ENCODE data around the gene ATP8A2.

The ATP8A2 gene

GRCh38 chr13:26010487-26011207 is 638.9 kb downstream of the ATP8A2 start:
- Histone ChIP-seq H2BK12ac (ENCODE audit: low read length in 2 of 2) (no peak overlapping the region), H3K23ac (ENCODE audit: low read length in 2 of 2) (no peak overlapping the region), H3K9ac (ENCODE audit: low read length) (no peak overlapping the region), H3K4ac (ENCODE audit: low read depth in 1 of 2, low read length in 2 of 2) (no peak overlapping the region), H2AFZ (ENCODE audit: low read depth, low read length) (no peak overlapping the region), H3K27me3 (ENCODE audit: control insufficient read depth in 1 of 2, insufficient read depth in 1 of 2, low read length in 2 of 2) (peaks cover 0 to 31% of the 10 kb centered on the region in 2 experiments), H3K18ac (ENCODE audit: low read depth in 1 of 2, low read length in 2 of 2) (no peak overlapping the region), H3K27ac (ENCODE audit: low read length, poor library complexity, severe bottlenecking) (no peak overlapping the region), H3K79me1 (replicated peaks; ENCODE audit: low read length, poor library complexity, severe bottlenecking) (no peaks in the 10 kb centered on the region), H3K36me3 (ENCODE audit: control insufficient read depth in 1 of 2, insufficient read depth in 2 of 2, low read depth in 1 of 2, low read length in 2 of 2) (peaks cover 0 to 2% of the 10 kb centered on the region in 2 experiments), H3K14ac (ENCODE audit: low read length in 2 of 2) (no peak overlapping the region), H4K8ac (ENCODE audit: low read length) (no peak overlapping the region), H4K91ac (ENCODE audit: low read length) (no peak overlapping the region), H3K9me3 (ENCODE audit: control insufficient read depth, low read length) (peaks cover 19% of the 10 kb centered on the region), H2BK5ac (ENCODE audit: low read depth, low read length, poor library complexity, severe bottlenecking) (no peak overlapping the region), H3K4me1 (ENCODE audit: control insufficient read depth, insufficient read depth, low read depth, low read length) (no peaks in the 10 kb centered on the region), H3K4me2 (ENCODE audit: low read length, poor library complexity, severe bottlenecking) (no peak overlapping the region), H2BK120ac (ENCODE audit: low read depth, low read length) (no peak overlapping the region), H2AK5ac (ENCODE audit: low read length, severe bottlenecking) (peak overlapping the region; percentile 68), H2BK15ac (ENCODE audit: low read depth, poor library complexity, severe bottlenecking) (no peak overlapping the region), H3K4me3 (ENCODE audit: insufficient read depth in 1 of 2, low read depth in 1 of 2, low read length in 2 of 2) (no peak overlapping the region)
- no peak for DNase-seq
- 80% methylated on average over 12 of the region's 13 CpGs for WGBS

GRCh38 chr13:26011208-26011573 is 639.4 kb downstream of the ATP8A2 start:
- H3K79me1 ChIP-seq (replicated peaks; ENCODE audit: low read length, poor library complexity, severe bottlenecking): no peaks in the 10 kb centered on the region
- no peak overlapping the region for H2BK120ac ChIP-seq (ENCODE audit: low read depth, low read length)
- no peak overlapping the region for H4K91ac ChIP-seq (ENCODE audit: low read length)
- H3K4me3 ChIP-seq (ENCODE audit: insufficient read depth in 1 of 2, low read depth in 1 of 2, low read length in 2 of 2): no peak overlapping the region
- H3K14ac ChIP-seq (ENCODE audit: low read length in 2 of 2): no peak overlapping the region
- no peak overlapping the region for H3K18ac ChIP-seq (ENCODE audit: low read depth in 1 of 2, low read length in 2 of 2)
- no peak overlapping the region for H2AK5ac ChIP-seq (ENCODE audit: low read length, severe bottlenecking)
- H2BK15ac ChIP-seq (ENCODE audit: low read depth, poor library complexity, severe bottlenecking): no peak overlapping the region
- H3K4me1 ChIP-seq (ENCODE audit: control insufficient read depth, insufficient read depth, low read depth, low read length): no peaks in the 10 kb centered on the region
- 90% methylated on average over 4 of the region's 4 CpGs for WGBS
- H3K4me2 ChIP-seq (ENCODE audit: low read length, poor library complexity, severe bottlenecking): no peak overlapping the region
- peaks cover 19% of the 10 kb centered on the region for H3K9me3 ChIP-seq (ENCODE audit: control insufficient read depth, low read length)
- no peak overlapping the region for H3K27ac ChIP-seq (ENCODE audit: low read length, poor library complexity, severe bottlenecking)
- H3K4ac ChIP-seq (ENCODE audit: low read depth in 1 of 2, low read length in 2 of 2): no peak overlapping the region
- no peak overlapping the region for H4K8ac ChIP-seq (ENCODE audit: low read length)
- H3K9ac ChIP-seq (ENCODE audit: low read length): no peak overlapping the region
- H2BK5ac ChIP-seq (ENCODE audit: low read depth, low read length, poor library complexity, severe bottlenecking): no peak overlapping the region
- no peak overlapping the region for H2AFZ ChIP-seq (ENCODE audit: low read depth, low read length)
- no peak overlapping the region for H3K23ac ChIP-seq (ENCODE audit: low read length in 2 of 2)
- H3K27me3 ChIP-seq (ENCODE audit: control insufficient read depth in 1 of 2, insufficient read depth in 1 of 2, low read length in 2 of 2): peaks cover 0 to 37% of the 10 kb centered on the region in 2 experiments
- peaks cover 0 to 2% of the 10 kb centered on the region in 2 experiments for H3K36me3 ChIP-seq (ENCODE audit: control insufficient read depth in 1 of 2, insufficient read depth in 2 of 2, low read depth in 1 of 2, low read length in 2 of 2)
- no peak for DNase-seq
- H2BK12ac ChIP-seq (ENCODE audit: low read length in 2 of 2): no peak overlapping the region

- peak overlapping the region; percentile 62 for H2AFZ ChIP-seq (ENCODE audit: low read depth, low read length)
- H4K91ac ChIP-seq (ENCODE audit: low read length): peak overlapping the region; percentile 30
- no peak for DNase-seq
- H3K27ac ChIP-seq (ENCODE audit: low read length, poor library complexity, severe bottlenecking): no peak overlapping the region
- H3K9ac ChIP-seq (ENCODE audit: low read length): no peak overlapping the region
- H3K9me3 ChIP-seq (ENCODE audit: control insufficient read depth, low read length): peaks cover 11% of the 10 kb centered on the region
- H3K18ac ChIP-seq (ENCODE audit: low read depth in 1 of 2, low read length in 2 of 2): peak overlapping the region in 1 of 2 experiments; percentile 28
- no peak overlapping the region for H2BK15ac ChIP-seq (ENCODE audit: low read depth, poor library complexity, severe bottlenecking)
- no peaks in the 10 kb centered on the region for H3K4me1 ChIP-seq (ENCODE audit: control insufficient read depth, insufficient read depth, low read depth, low read length)
- H2AK5ac ChIP-seq (ENCODE audit: low read length, severe bottlenecking): no peak overlapping the region
- H3K4me3 ChIP-seq (ENCODE audit: insufficient read depth in 1 of 2, low read depth in 1 of 2, low read length in 2 of 2): peak overlapping the region; percentile 1 to 73
- peak overlapping the region in 1 of 2 experiments; percentile 18 for H3K4ac ChIP-seq (ENCODE audit: low read depth in 1 of 2, low read length in 2 of 2)
- H2BK120ac ChIP-seq (ENCODE audit: low read depth, low read length): no peak overlapping the region
- no peaks in the 10 kb centered on the region for H3K79me1 ChIP-seq (replicated peaks; ENCODE audit: low read length, poor library complexity, severe bottlenecking)
- H3K14ac ChIP-seq (ENCODE audit: low read length in 2 of 2): no peak overlapping the region
- no peak overlapping the region for H3K23ac ChIP-seq (ENCODE audit: low read length in 2 of 2)
- WGBS: 63% methylated on average over 53 of the region's 53 CpGs
- peaks cover 0 to 2% of the 10 kb centered on the region in 2 experiments for H3K36me3 ChIP-seq (ENCODE audit: control insufficient read depth in 1 of 2, insufficient read depth in 2 of 2, low read depth in 1 of 2, low read length in 2 of 2)
- no peak overlapping the region for H2BK5ac ChIP-seq (ENCODE audit: low read depth, low read length, poor library complexity, severe bottlenecking)
- H3K27me3 ChIP-seq (ENCODE audit: control insufficient read depth in 1 of 2, insufficient read depth in 1 of 2, low read length in 2 of 2): peaks cover 0 to 44% of the 10 kb centered on the region in 2 experiments
- no peak overlapping the region for H3K4me2 ChIP-seq (ENCODE audit: low read length, poor library complexity, severe bottlenecking)
- H4K8ac ChIP-seq (ENCODE audit: low read length): peak overlapping the region; percentile 81
- no peak overlapping the region for H2BK12ac ChIP-seq (ENCODE audit: low read length in 2 of 2)
These were observed 640.4 kb downstream of the ATP8A2 start for GRCh38 chr13:26011996-26012821.

- no peak overlapping the region for H3K4ac ChIP-seq (ENCODE audit: low read depth in 1 of 2, low read length in 2 of 2)
- no peak overlapping the region for H4K8ac ChIP-seq (ENCODE audit: low read length)
- H3K4me2 ChIP-seq (ENCODE audit: low read length, poor library complexity, severe bottlenecking): no peak overlapping the region
- no peak overlapping the region for H3K9ac ChIP-seq (ENCODE audit: low read length)
- no peak overlapping the region for H3K4me3 ChIP-seq (ENCODE audit: insufficient read depth in 1 of 2, low read depth in 1 of 2, low read length in 2 of 2)
- WGBS: 62% methylated on average over 8 of the region's 9 CpGs
- no peak overlapping the region for H2BK12ac ChIP-seq (ENCODE audit: low read length in 2 of 2)
- H2BK15ac ChIP-seq (ENCODE audit: low read depth, poor library complexity, severe bottlenecking): no peak overlapping the region
- H2AFZ ChIP-seq (ENCODE audit: low read depth, low read length): no peak overlapping the region
- H2AK5ac ChIP-seq (ENCODE audit: low read length, severe bottlenecking): no peak overlapping the region
- no peak overlapping the region for H3K18ac ChIP-seq (ENCODE audit: low read depth in 1 of 2, low read length in 2 of 2)
- H2BK5ac ChIP-seq (ENCODE audit: low read depth, low read length, poor library complexity, severe bottlenecking): no peak overlapping the region
- peaks cover 5% of the 10 kb centered on the region for H3K4me1 ChIP-seq (ENCODE audit: control insufficient read depth, insufficient read depth, low read depth, low read length)
- peaks cover 8% of the 10 kb centered on the region for H3K9me3 ChIP-seq (ENCODE audit: control insufficient read depth, low read length)
- H3K14ac ChIP-seq (ENCODE audit: low read length in 2 of 2): no peak overlapping the region
- DNase-seq: no peak
- H3K27ac ChIP-seq (ENCODE audit: low read length, poor library complexity, severe bottlenecking): no peak overlapping the region
- peaks cover 0 to 44% of the 10 kb centered on the region in 2 experiments for H3K27me3 ChIP-seq (ENCODE audit: control insufficient read depth in 1 of 2, insufficient read depth in 1 of 2, low read length in 2 of 2)
- H3K36me3 ChIP-seq (ENCODE audit: control insufficient read depth in 1 of 2, insufficient read depth in 2 of 2, low read depth in 1 of 2, low read length in 2 of 2): peaks cover 0 to 2% of the 10 kb centered on the region in 2 experiments
- H3K23ac ChIP-seq (ENCODE audit: low read length in 2 of 2): no peak overlapping the region
- H4K91ac ChIP-seq (ENCODE audit: low read length): no peak overlapping the region
- H3K79me1 ChIP-seq (replicated peaks; ENCODE audit: low read length, poor library complexity, severe bottlenecking): no peaks in the 10 kb centered on the region
- no peak overlapping the region for H2BK120ac ChIP-seq (ENCODE audit: low read depth, low read length)
These were observed 641.2 kb downstream of the ATP8A2 start for GRCh38 chr13:26012995-26013394.
